Inferior parietal cortex (tissue), 1 donor: ENCODE data around the gene ZNF385B.
"Not testable (repeated sequence)": the region's sequence is repeated elsewhere in the genome, so short reads cannot be mapped to it uniquely, and the experiment has no call there.

Experiments used
- DNase-seq: peaks from one replicate; pipeline ENCODE4 v3.0.0-alpha.2; 2016; ENCODE audit errors: extremely low spot score

ZNF385B gene

DNA sequence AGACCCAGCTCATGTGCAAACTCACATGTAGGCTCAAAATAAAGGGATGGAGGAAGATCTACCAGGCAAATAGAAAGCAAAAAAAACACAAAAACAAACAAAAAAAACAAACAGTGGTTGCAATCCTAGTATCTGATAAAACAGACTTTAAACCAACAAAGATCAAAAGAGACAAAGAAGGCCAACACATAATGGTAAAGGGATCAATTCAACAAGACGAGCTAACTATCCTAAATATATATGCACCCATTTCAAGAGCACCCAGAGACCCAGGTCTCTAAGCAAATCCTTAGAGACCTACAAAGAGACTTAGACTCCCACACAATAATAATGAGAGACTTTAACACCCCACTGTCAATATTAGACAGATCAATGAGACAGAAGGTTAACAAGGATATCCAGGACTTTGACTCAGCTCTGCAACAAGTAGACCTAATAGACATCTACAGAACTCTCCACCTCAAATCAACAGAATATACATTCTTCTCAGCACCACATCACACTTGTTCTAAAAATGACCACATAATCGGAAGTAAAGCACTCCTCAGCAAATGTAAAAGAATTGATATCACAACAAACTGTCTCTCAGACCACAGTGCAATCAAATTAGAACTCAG, 229.5 kb downstream of the ZNF385B start:
- DNase-seq = not testable (repeated sequence)

DNA sequence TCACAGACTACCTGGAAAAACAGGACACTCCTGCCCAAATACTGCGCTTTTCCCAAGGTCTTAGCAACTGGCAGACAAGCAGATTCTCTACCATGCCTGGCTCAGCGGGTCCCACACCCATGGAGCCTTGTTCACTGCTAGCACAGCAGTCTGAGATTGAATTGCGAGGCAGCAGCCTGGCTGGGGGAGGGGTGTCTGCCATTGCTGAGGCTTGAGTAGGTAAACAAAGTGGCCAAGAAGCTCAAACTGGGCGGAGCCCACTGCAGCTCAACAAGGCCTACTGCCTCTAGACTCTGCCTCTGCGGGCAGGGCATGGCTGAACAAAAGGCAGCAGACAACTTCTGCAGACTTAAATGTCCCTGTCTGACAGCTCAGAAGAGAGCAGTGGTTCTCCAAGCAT, 231.6 kb downstream of the ZNF385B start:
- DNase-seq = not testable (repeated sequence)

DNA sequence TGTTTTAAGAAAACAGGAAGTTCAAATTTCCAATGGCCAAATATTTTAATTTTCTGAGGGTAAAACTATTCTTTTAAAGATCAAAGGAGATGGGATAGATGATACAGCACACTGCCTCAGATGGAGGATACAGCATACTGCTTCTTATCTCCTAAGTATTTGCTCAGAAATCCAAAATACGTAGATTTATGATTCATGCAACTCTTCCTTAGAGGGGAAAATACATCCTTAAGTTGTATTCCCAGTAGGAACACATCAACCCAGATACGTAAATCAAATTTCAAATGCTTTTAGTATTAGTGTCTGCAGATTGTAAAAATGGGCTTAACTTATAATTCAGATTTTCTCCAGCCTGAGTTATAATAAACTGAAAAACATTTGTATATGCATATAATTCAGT, 235.2 kb downstream of the ZNF385B start:
- DNase-seq = no peak

DNA sequence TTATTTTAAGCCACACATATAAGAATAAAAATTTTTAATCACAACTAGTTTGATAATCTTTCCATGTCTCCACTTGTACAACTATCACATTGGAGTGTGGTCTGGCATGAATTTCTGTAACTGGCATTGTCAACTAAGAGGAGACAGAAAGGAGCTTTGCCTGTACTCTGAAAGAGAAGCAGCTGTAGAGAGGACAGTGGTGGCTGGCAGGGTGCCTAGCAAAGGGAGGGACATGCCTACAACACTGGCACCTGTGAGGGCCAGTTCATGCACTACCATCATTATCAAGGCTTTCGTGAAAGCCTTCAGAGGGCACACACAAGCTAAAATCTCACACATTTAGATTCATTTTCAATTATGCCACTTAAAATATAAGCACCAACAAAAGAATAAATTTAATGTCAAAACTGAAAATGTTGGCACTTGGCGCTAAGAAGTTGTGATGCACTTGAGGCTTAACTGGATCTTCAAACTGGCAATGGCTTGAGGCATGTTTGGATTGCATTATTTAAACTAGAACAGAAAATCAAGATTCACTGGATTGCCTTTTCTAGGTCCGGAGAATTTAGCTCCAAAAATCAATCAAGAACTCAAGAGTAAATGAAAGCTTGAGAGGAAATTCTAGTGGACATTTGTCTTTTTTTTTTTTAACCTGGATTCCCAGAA, 238.6 kb downstream of the ZNF385B start:
- no peak for DNase-seq

DNA sequence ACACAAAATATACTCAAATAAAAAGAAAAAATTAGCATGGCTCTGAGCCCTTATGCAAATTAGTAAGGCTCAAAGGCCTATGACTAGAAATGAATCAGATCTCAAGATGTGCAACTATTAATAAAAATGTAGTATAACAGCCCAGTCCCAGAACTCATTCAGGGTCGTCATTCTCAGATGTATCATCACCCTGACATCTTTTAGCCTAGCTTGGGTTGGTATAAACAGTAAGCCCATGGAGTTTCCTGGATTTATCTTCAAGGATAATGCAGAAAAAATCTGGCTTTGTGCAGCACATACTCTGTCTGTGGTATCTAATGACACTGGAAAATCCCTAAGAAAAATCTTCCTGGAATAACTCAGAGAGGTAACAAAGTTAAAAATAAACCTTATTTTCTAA, 239.3 kb downstream of the ZNF385B start:
- DNase-seq = no peak

DNA sequence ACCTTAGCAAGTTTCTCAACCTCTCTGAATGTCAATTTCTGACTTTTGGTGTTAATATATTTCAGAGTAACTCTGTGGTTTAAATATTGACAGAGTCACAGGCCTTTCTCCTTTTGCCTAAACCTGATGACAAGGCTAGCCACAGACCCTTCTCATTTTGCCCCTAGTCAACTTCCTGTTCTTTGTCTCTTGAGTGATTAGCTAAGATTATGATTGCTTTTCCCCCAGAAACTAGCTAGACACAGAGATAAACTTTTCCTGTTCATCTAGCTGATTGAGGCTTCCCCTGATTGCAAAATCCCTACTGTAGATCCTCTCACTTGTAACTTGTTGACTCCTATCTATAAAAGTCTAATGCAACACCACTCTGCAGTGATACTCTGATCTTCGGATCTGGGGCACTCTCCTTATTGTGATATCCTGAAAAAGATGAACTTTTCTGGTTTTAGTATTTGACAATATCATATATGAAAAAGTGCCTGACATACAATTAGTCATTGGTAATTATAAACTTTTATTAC, 241.4 kb downstream of the ZNF385B start:
- no peak for DNase-seq

DNA sequence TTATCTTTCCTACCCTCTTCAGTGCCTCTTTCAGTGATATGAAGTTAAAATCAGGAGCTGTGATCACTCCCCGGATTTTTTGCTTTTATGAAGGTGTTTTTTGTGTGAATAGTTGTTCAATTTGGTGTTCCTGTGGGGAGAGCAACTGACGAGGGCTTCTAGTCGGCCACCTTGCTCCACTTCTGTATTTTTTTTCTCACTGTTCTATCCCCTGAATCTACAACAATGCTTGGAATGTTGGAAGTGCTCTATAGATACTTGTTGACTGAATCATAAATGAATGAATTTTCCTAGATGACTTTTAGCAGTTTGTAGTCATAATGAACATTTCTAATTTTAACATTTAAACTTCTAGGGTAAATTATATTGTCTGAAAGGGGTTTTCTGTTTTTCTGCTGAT, 247.3 kb downstream of the ZNF385B start:
- no peak for DNase-seq

DNA sequence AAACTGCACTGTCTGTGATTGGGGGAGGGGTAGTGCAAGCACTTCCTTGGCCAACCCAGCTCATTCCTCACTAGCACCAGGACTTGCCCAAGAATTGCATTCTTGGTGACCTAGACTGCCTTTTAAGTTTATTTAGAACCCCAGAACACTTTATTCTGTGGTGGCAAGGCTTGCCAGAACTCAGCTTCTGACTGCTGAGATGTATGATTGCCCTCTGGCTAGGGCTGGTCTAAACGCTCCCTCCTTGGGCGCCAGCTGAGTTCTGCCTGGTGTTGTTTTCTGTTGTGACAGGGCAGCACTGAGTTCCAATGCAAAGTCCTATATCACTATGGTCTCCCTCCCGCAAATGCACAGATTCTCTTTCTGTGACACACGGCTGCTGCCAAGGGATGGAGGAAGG, 247.7 kb downstream of the ZNF385B start:
- no peak for DNase-seq

DNA sequence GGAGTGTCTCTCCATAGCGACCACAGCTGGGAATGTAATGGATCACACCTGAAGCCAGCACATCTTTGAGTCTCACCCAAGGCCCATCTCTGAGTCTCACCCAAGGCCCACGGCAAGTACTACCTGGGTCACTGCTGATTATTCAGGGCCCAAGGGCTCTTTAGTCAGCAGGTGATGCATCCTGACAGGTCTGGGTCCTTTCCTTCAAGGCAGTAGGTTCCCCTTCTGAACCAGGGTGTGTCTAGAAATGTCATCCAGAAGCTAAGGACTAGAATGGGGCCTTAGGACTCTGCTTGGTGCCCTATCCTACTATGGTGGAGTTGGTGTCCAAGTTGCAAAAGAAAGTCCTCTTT, 248.1 kb downstream of the ZNF385B start:
- no peak for DNase-seq

DNA sequence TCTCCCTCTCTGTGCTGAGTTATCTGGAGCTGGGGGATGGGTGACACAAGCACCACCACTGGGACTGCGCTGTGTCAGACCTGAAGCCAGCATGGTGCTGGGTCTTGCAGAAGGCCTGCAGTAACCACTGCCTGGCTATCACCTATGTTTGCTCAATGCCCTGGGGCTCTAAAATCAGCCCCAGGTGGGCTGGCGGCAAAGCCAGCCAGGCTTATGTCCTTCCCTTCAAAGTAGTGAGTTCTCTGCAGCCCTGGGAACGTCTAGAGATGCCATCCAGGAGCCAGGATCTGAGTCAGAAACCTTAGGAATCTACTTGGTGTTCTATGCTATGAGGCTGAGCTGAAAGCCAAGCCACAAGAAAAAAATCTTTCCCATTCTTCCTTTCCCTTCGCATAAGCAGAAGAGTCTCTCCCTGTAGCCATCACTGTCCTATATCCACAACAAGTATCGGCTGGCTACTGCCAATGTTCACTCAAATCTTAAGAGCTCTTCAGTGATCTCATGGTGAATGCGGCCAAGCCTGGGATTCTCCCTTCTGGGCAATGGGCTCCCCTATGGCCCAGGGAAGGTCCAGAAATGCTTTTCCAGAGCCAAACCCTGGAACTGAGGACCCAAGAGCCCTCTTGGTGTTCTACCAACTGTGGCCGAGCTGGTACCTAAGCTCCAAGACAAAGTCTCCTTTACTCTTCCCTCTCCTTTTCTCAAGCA, 248.7 kb downstream of the ZNF385B start:
- DNase-seq = no peak

DNA sequence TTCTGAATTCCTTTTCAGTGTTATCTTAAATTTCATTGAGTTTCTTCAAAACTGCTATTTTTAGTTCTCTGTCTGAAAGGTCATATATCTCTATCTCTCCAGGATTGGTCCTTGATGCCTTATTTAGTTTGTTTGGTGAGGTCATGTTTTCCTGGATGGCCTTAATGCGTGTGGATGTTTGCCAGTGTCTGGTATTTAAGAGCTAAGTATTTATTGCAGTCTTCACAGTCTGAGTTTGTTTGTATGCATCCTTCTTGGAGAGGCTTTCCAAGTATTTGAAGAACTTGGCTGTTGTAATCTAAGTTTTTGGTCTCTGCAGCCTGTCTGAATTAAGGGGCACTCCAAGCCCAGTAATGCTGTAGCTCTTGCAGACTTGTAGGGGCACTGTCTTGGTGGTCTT, 249.3 kb downstream of the ZNF385B start:
- DNase-seq = no peak

DNA sequence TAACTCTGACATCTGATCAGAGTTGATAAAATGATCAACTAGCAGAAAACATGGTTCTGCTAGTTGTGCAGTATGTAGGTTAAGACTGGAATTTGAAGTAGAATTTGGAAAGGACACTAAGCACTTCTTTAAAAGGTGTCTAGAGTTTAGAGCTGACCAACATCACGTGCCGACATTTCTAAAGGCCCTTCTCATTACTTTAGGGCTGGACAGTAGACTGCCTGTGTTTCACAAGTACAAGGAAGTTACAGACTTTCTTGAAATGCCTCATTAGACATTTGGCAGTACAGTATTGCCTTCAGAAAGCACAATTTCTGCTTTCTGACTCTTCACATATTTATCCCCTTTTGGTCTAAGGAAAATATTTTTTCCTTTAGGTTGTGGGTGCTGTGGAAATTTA, 255.3 kb downstream of the ZNF385B start:
- DNase-seq = no peak

DNA sequence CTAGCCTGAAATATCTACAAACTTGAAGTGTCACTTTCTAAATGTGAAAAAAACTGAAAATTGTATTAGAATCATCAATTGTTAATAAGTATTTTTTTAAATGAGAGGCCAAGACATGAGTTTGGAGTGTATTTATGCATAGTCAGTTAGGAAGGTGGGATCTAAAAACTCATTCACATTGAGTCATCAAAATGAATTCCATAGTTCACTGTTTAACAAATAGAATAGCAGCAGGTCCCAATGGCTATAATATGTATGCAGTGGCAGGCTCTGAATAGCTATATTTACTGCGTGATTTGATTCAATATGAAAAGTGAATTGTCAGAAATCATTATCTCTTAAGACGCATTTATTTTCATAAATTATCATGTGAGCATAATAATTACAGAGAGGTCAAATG, 256.1 kb downstream of the ZNF385B start:
- no peak for DNase-seq

DNA sequence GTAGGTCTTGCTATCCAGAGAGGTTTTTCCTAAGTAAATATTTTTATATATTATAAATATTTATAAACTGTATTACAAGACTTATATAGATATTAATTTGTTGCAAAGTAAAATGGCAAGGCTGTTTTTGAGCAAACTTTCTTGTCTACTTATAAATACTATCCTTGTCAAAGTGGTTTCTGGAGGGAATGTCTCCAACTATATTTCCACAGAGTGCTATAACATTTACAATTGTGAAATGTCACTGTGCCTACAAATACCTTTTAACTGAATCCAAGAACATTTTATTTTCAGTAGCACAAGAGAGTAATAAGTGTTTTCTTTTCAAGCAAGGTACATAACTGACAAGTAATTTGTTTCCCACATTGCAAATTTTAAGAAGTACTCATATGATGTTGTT, 256.8 kb downstream of the ZNF385B start:
- no peak for DNase-seq

DNA sequence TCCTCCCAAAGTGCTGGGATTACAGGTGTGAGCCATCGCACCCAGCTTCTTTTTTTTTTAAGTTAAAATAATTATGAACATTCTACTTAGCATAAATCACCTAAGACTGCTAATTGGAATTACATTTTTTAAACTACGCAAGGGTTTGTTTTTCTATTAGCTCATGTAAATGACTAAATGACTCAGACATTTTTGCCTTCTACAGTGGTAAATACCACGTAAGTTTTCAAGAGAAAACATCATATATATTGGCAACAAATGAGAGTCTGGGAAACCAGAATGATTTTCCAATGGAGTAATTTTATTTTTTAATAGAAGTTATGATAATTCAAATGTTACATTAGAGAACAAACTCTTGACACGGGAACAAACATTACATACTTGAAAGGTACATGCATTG, 259.0 kb downstream of the ZNF385B start:
- no peak for DNase-seq

DNA sequence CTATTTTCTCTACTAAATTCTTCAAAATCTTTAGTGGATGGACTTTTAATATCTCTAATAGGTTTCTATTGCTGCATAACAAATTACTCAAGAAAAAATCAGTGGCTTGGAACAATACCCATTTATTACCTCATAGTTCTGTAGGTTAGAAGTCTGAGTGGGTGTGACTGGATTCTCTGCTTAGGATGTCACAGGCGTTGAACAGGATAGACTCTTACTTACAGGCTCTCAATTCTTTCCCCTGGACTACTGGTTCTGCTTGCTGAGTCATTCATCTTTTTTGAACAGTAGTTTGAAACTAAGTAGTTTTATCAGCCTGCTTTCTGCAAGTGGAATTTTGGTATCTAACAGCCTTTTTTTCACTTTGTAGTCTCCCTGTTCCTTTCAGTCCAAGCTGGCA, 265.4 kb downstream of the ZNF385B start:
- DNase-seq = no peak

DNA sequence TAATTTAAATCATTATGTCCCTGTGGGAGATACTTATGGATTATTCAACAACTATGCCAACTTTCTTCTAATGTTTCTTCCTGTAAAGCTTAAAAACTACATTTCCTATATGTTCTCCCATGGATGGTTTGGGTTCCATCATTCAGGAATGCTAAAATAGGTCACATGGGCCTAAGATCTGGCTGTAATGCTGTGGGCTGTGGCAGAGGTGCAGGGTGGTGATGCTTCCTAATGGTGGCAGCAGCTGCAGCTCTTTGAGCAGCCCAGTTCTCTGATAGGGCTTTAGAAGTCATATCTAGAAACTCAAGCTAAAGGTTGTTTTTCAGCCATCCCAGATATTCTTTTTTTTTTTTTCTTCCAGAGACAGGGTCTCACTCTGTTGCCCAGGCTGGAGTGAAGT, 266.1 kb downstream of the ZNF385B start:
- DNase-seq = no peak

DNA sequence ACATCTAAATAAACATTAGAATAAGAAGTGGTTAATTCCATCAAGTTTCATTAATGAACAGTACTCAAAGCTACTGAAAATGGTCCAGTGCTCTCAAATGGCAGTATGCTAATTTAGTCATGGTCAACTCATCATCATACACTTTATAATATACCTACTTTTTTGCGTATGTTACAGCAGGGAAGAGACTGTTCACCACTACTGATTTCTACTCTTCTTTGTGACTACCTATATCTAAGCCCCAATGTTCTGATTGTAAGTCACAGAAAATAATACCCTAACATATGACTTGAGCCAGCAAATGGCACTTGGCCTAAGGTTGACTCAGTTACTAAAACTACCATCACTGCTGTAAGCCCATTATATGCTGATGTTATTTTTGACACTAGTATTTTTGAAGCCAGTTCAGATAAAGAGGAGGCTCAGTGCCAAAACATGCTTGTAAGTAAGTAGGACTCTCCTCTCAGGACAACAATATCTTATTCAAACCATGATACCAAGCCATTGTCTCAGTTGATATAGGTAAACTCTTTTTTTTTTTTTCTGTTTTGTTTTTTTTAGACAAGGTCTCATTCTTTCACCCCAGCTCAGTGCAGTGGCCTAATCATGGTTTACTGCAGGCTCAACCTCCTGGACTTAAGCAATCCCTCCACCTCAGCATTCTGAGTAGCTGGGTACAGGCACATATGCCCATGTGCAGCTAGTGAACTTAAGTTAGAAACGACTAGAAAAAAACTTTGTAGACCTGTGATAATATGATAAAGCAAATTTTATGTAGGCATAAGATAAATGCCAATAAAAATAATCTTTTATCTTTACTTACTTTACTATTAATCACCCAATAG, 266.9 kb downstream of the ZNF385B start:
- no peak for DNase-seq

DNA sequence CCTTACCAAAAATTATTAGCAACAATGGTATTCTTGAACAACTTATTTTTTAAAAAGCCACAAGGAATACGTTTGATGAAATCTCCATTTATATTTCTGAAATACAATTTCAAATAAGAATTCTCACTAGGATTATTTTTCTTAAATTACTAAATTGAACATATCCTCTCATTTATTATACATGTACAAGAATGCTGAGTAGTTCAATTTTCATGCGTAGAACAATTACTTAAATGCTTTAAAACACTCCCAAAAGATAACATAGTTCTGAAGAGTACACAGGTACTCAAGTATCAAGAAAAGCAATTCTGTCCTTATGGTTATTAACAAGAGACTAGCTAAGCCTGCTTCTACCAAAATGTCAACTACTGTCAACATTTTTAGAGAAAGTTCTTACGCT, 268.1 kb downstream of the ZNF385B start:
- DNase-seq = no peak

DNA sequence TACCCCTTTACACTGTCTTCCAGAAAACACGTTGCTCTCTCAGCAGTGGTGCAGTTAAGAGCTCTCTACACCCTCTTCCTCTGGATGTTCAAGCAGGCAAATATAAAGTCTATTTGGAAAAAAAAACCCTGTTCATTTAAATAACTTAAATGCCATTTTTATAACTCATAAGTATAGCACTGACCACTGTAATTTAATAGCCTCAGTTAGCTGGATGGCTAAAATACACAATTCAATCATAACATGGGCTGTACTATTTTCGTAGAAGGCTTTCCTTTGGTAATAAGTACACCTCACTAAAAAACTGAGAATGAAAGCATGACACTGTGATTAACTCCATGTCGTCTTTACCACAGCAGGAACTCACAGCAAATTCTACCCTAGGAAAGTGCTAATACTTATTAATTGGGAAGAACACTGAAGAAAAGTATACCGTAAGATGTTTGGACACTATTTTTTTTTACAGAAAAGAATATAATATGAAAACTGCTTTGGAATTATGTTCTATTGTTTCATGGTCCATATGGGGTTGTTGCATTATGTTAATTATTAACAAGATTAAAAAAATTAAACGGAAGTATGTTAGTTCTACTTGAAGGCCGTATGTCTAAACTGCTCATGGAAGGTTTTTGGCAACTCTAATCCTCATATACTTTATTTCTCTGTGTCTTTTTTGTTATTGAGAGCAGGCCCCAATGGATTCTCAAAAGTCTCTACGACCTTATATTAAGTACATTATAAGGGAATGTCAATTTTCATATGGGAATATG, 269.1 kb downstream of the ZNF385B start:
- no peak for DNase-seq

DNA sequence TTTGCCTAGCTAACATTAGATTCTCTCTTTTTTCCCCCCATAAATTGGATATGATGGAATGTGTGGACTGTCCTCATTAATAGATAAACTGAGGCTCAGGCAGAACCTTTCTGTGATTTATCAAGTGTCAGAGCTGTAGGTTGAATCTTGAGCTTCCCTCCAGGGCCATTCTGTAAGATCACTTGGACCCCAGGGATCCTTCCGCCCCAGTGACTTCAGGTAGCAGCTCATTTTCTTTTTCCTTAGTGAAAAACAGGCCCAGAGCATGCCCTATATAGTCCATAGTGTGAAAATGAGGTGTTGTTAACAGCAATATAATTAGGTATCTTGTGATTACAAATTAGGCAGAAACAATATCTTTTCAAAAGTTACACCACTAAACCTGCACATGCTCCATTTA, 269.7 kb downstream of the ZNF385B start:
- DNase-seq = no peak
